Panc1 (cell line): ENCODE results near the gene SENP6. TPM values are rescaled to one million over a fixed set of nuclear protein-coding genes. Genes with fewer than 3 reads are reported as not detected.

Experiments
- ATAC-seq: fragments of 200-7000 bp; cut with Tn5 transposase; 2 replicates; pipeline ENCODE4 v1.9.1; 2020; ENCODE audit warnings: mild to moderate bottlenecking, moderate library complexity
- BruUV-seq: library from RNA; stranded (reverse); fragments of 400-500 nt; replicated peaks from 2 replicates; lab custom pipeline; 2021; lab: Mats Ljungman, UMichigan
- CTCF ChIA-PET: fragments of 300-600 bp; sonication (Branson Sonifier 250); formaldehyde crosslinking; loops from one replicate; lab custom pipeline; 2022; ENCODE audit warnings: antibody characterized with exemption; lab: Charles Lee
- POLR2A ChIA-PET: fragments of 300-600 bp; sonication (Branson Sonifier 250); formaldehyde crosslinking; loops from one replicate; lab custom pipeline; 2022; ENCODE audit warnings: antibody characterized with exemption; lab: Charles Lee
- DNase-seq: peaks from one replicate; pipeline ENCODE4 v3.0.0-alpha.2; 2010; ENCODE audit warnings: low read depth, low spot score
- H3K27ac ChIP-seq: 2 replicates; pipeline ENCODE4 v1.5.1; 2011; ENCODE audit warnings: mild to moderate bottlenecking, low read length, inconsistent platforms
- H3K27me3 ChIP-seq: fragments of 200-500 bp; sonication (Bioruptor generic); 2 replicates; pipeline ENCODE4 v1.6.0; 2014; ENCODE audit warnings: low read length, inconsistent platforms; ENCODE audit not compliant: control insufficient read depth, insufficient read depth
- H3K36me3 ChIP-seq: fragments of 200-500 bp; sonication (Bioruptor generic); 2 replicates; pipeline ENCODE4 v1.5.1; 2014; ENCODE audit warnings: inconsistent platforms, mild to moderate bottlenecking, low read length, moderate library complexity; ENCODE audit not compliant: control insufficient read depth, insufficient read depth
- H3K4me1 ChIP-seq: 2 replicates; pipeline ENCODE4 v1.5.1; 2011; ENCODE audit warnings: inconsistent platforms, mild to moderate bottlenecking, low read length, moderate library complexity; ENCODE audit not compliant: control insufficient read depth, insufficient read depth
- H3K4me3 ChIP-seq, 2 experiments: 2 replicates each; pipeline ENCODE4 v1.5.1; 2011 to 2012; ENCODE audit warnings: low read depth in 2 of 2, low read length in 2 of 2, mild to moderate bottlenecking in 2 of 2, inconsistent platforms in 1 of 2, moderate library complexity in 1 of 2
- H3K9me3 ChIP-seq: fragments of 200-500 bp; sonication (Bioruptor generic); 2 replicates; pipeline ENCODE4 v1.5.1; 2014; ENCODE audit warnings: low read depth, mild to moderate bottlenecking, inconsistent platforms, low read length, moderate library complexity; ENCODE audit not compliant: control insufficient read depth, insufficient read depth
- CTCF ChIP-seq: fragments of 450-650 bp; IDR thresholded peaks from 2 replicates; pipeline ENCODE4 v1.5.1; 2017; ENCODE audit warnings: mild to moderate bottlenecking
- POLR2AphosphoS5 ChIP-seq: IDR thresholded peaks from 2 replicates; pipeline ENCODE4 v1.6.1; 2012; ENCODE audit warnings: mild to moderate bottlenecking, low read depth, low read length, moderate library complexity
- REST ChIP-seq, 2 experiments: IDR thresholded peaks; 2 replicates each; pipeline ENCODE4 v1.6.1; 2011 to 2012; ENCODE audit warnings: low read depth in 2 of 2, control low read depth in 1 of 2, low read length in 1 of 2, mild to moderate bottlenecking in 1 of 2, moderate library complexity in 1 of 2; ENCODE audit not compliant: insufficient read depth in 1 of 2
- SIN3A ChIP-seq: IDR thresholded peaks from 2 replicates; pipeline ENCODE4 v1.6.1; 2012; ENCODE audit warnings: low read depth, mild to moderate bottlenecking, low read length, moderate library complexity, borderline replicate concordance; ENCODE audit not compliant: insufficient read depth
- TCF7L2 ChIP-seq: IDR thresholded peaks from 2 replicates; pipeline ENCODE4 v1.6.1; 2011; ENCODE audit warnings: mild to moderate bottlenecking, low read depth, low read length, inconsistent platforms
- in situ Hi-C: cut with HindIII; loops from 2 replicates; pipeline ENCODE4 v1.10.0; 2016; ENCODE audit warnings: low sequenced_read_pairs, low pct_unique_long_range_greater_than_20kb
- intact Hi-C: fragments of 100-400 bp; cut with micrococcal nuclease; formaldehyde crosslinking; loops from one replicate; pipeline ENCODE4 v1.10.0; 2022; ENCODE audit not compliant: unreplicated experiment
- total RNA-seq: library from RNA; stranded (reverse); gene quantifications from one replicate; pipeline ENCODE4 v1.2.1, GENCODE V29; 2021; ENCODE audit not compliant: unreplicated experiment

SENP6 gene
- total RNA-seq, 1 experiment from 2014 or later, result 58.7 TPM

DNA sequence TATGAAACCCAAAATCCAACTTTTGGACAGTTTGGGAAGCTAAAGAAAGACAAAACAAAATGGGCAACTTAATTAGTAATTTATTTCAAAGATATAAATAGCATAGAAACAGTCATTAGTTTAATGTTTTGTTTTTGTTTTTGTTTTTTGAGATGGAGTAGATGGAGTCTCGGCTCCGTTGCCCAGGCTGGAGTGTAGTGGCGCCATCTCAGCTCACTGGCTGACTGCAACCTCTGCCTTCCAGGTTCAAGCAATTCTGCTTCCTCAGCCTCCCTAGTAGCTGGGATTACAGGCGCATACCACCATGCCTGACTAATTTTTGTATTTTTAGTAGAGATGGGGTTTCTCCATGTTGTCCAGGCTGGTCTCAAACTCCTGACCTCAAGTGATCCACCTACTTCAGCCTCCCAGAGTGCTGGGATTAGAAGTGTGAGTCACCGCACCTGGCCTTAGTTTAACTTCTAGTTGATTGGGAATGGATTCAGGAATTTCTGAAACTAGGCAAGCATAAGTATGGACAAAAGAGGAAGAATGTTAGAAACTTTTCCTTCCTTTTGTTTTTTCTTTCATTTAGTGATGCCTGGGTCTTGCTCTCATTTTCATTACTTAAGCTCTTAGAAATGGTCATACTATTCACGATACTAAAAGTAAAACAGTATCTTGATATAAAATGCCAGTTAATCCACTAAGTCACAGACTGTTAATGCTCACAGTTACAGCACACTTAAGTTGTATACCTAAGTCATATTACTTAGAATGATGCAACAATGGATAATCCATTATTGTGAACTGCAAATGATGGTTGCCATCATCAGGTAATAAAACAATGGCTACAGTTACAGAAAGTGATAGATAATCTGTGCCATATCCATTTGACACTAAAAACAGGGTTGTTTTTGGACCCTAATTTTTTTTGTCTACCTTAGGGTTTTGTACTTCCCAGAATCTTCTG lies 8.2 kb downstream of the SENP6 start:
- ATAC-seq (no peak), DNase-seq (no peak)
- Histone ChIP-seq H3K9me3 (no peaks in the 10 kb centered on the region), H3K36me3 (no peaks in the 10 kb centered on the region), H3K27ac (peak overlapping the region; percentile 10; the same call in 1 of the 2 replicates), H3K4me1 (peaks cover 26% of the 10 kb centered on the region; the same call in 1 of the 2 replicates), H3K27me3 (no peaks in the 10 kb centered on the region), H3K4me3 (no peak overlapping the region)
- intact Hi-C loops, result no loop called here
- TF ChIP-seq REST (IDR thresholded peaks at IDR 0.05; ENCODE audit: insufficient read depth in 1 of 2, low read depth in 2 of 2, low read length in 1 of 2), result no peak
- no peak for TF ChIP-seq CTCF
- TF ChIP-seq SIN3A, result no peak
- TF ChIP-seq POLR2AphosphoS5, result no peak
- TF ChIP-seq TCF7L2, result no peak
- no TSS peak for BruUV-seq
- ChIA-PET POLR2A (interaction anchor here (0.7 kb wide), 1 partner anchor 24 kb away, joined by 3 read pairs; no protein-coding TSS in a partner anchor), CTCF (no interaction called here)
- in situ Hi-C loops, result no loop called here

DNA sequence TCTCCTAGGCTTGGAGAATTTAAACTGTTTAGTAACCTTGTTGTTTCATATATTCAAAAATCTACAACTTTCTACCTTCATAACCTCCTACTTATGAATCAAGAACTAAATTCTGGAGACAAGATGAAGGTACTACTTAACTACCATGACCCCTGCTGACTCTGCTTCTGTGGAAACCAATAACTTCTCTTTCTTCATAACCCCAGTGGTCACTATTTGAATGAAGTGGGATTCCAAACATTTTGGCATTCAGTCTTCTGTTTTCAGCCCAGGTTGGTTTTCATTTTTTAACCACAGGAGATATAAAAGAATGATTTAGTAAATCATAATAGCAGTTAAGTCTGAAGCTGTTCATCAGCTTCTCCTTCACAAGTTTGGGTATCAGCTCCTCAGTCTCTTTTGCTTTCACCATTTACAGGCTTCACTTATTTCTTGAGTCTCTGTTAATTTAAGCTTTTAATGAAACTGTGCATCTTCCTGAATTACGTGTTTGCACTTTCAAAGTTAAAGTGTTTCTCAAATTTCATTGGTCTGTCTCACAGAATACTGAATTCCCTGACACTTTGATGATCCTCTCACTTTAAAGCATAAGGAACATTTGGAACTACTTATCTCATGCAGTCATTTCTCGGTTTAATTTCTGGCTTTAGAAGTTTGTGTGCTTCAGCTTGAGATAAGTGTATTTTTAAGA lies 9.5 kb downstream of the SENP6 start:
- intact Hi-C loops, result no loop called here

More for the DNA sequence above, 9.5 kb downstream of the SENP6 start:
- Histone ChIP-seq H3K4me1 (peaks cover 31% of the 10 kb centered on the region; the same call in 1 of the 2 replicates), H3K4me3 (no peak overlapping the region), H3K9me3 (no peaks in the 10 kb centered on the region), H3K27me3 (no peaks in the 10 kb centered on the region), H3K27ac (no peak overlapping the region), H3K36me3 (no peaks in the 10 kb centered on the region)
- TF ChIP-seq POLR2AphosphoS5 (no peak), CTCF (no peak), SIN3A (no peak), TCF7L2 (no peak), REST (IDR thresholded peaks at IDR 0.05; ENCODE audit: insufficient read depth in 1 of 2, low read depth in 2 of 2, low read length in 1 of 2) (no peak)
- ATAC-seq (no peak), DNase-seq (no peak)
- ChIA-PET POLR2A (interaction anchor here (0.6 kb wide), 1 partner anchor 167 kb away, joined by 3 read pairs; no protein-coding TSS in a partner anchor), CTCF (no interaction called here)
- BruUV-seq, result no TSS peak
- in situ Hi-C loops, result no loop called here
